ENCODE results near the gene HIBADH.

- TF ChIP-seq CTCF (IDR thresholded peaks at IDR 0.05) (no peak), POLR2A (IDR thresholded peaks at IDR 0.05) (no peak)
Observed at GRCh38 chr7:27522566-27522965, 140.1 kb downstream of the HIBADH start.
